C4-2B (cell line): ENCODE results near the gene EXOC3L2.

Experiments
- CTCF ChIP-seq: fragments of 450-650 bp; conservative IDR thresholded peaks from 2 replicates; pipeline ENCODE4 v1.5.1; 2017; ENCODE audit warnings: mild to moderate bottlenecking
- ZFX ChIP-seq: fragments of 450-650 bp; IDR thresholded peaks from 2 replicates; pipeline ENCODE4 v1.6.1; 2017

- TF ChIP-seq CTCF (no peak), ZFX (no peak)
Measured at GRCh38 chr19:45180936-45181335, 64.3 kb downstream of the EXOC3L2 start.
